ENCODE data around the gene CRB1. TPM values are rescaled to one million over a fixed set of nuclear protein-coding genes. Genes with fewer than 3 reads are reported as not detected.

Gene CRB1
- total RNA-seq, 3 donors from 2014 or later, result 0.33 to 1.0 (median 0.48) TPM

DNA sequence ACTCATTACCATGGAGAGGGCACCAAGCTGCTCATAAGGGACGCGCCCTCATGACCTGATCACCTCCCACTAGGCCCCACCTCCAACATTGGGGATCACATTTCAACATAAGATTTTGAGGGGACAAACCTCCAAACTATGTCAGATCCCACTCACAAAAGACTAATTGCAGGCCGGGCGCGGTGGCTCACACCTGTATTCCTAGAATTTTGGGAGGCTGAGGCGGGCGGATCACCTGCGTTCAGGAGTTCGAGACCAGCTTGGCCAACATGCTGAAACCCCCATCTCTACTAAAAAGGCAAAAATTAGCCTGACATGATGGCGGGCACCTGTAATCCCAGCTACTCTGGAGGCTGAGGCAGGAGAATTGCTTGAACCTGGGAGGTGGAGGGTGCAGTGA is 228.7 kb downstream of the CRB1 start:
- H3K27me3 ChIP-seq, result no peaks in the 10 kb centered on the region
- H3K9me3 ChIP-seq, result no peaks in the 10 kb centered on the region
- no peaks in the 10 kb centered on the region for H3K4me1 ChIP-seq
- no peak for DNase-seq (ENCODE audit: low spot score in 2 of 2)
- intact Hi-C loops (cut with DNase I; ENCODE audit: low total_unique reads), result no loop called here
- TF ChIP-seq POLR2A (IDR thresholded peaks at IDR 0.05), result no peak
- TF ChIP-seq POLR2AphosphoS5 (IDR thresholded peaks at IDR 0.05), result no peak
- TF ChIP-seq, protein P1, sequence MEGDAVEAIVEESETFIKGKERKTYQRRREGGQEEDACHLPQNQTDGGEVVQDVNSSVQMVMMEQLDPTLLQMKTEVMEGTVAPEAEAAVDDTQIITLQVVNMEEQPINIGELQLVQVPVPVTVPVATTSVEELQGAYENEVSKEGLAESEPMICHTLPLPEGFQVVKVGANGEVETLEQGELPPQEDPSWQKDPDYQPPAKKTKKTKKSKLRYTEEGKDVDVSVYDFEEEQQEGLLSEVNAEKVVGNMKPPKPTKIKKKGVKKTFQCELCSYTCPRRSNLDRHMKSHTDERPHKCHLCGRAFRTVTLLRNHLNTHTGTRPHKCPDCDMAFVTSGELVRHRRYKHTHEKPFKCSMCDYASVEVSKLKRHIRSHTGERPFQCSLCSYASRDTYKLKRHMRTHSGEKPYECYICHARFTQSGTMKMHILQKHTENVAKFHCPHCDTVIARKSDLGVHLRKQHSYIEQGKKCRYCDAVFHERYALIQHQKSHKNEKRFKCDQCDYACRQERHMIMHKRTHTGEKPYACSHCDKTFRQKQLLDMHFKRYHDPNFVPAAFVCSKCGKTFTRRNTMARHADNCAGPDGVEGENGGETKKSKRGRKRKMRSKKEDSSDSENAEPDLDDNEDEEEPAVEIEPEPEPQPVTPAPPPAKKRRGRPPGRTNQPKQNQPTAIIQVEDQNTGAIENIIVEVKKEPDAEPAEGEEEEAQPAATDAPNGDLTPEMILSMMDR (IDR thresholded peaks at IDR 0.05), result no peak
- no peak overlapping the region for H3K27ac ChIP-seq
- H3K4me3 ChIP-seq, result no peak overlapping the region
- H3K36me3 ChIP-seq, result no peaks in the 10 kb centered on the region

DNA sequence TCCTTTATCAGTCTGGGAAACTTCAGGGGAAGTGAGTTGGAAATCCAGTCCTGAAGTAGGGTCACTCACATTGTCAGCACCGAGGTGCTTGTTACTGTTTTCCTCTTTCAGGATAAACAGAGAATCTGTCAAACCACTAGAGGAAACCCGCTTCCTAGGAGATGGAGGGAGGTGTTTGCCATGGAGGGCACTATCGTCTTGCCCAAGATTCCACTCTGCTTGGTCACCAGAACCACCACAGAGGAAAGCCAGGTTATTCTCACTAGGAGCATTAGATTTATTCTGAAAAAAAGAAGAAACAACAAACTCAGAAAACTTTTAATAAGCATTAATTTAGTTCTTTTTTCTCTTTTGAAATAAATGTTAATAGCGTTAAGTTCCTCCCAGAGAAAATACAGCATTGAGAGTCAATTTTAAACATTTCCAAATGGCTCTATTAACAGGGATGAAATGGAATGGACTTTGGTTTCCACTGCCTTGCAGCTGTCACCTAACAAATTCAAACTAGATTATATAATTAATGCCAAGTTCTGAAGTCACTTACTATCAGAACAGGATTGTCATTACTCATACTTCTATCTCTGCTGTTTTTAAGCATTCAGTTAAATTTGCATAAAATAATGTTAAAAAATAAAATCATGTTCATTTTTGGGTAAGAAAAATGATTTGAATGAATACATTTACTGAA is 242.8 kb downstream of the CRB1 start:
- Histone ChIP-seq H3K27me3 (no peaks in the 10 kb centered on the region), H3K4me3 (no peak overlapping the region), H3K27ac (no peak overlapping the region), H3K4me1 (no peaks in the 10 kb centered on the region), H3K36me3 (no peaks in the 10 kb centered on the region), H3K9me3 (no peaks in the 10 kb centered on the region)
- no peak for TF ChIP-seq POLR2A (IDR thresholded peaks at IDR 0.05)
- TF ChIP-seq POLR2AphosphoS5 (IDR thresholded peaks at IDR 0.05), result no peak
- TF ChIP-seq, protein P1 (IDR thresholded peaks at IDR 0.05), result no peak
- intact Hi-C loops (cut with DNase I; ENCODE audit: low total_unique reads), result no loop called here
- no peak for DNase-seq (ENCODE audit: low spot score in 2 of 2)

DNA sequence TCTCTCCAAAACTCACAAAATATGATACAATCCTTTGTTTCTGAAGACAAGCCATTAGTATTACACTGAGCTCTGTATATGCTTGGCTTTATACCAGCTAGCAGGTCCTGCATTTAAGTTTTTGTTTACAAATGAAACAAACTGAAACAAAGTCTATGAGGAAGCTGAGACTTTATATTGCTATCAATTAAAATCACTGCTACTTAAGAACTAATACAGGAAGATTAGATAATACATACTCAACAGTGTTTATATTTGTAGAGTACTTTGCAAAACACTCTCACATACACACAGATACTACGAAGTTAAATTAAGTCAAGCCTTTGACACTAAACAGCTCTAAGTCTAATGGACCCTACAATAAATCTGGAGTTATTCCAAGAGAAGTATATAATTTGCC is 247.4 kb downstream of the CRB1 start:
- no peak for TF ChIP-seq POLR2AphosphoS5 (IDR thresholded peaks at IDR 0.05)
- TF ChIP-seq, protein P1 (IDR thresholded peaks at IDR 0.05), result no peak
- no peak for DNase-seq (ENCODE audit: low spot score in 2 of 2)

DNA sequence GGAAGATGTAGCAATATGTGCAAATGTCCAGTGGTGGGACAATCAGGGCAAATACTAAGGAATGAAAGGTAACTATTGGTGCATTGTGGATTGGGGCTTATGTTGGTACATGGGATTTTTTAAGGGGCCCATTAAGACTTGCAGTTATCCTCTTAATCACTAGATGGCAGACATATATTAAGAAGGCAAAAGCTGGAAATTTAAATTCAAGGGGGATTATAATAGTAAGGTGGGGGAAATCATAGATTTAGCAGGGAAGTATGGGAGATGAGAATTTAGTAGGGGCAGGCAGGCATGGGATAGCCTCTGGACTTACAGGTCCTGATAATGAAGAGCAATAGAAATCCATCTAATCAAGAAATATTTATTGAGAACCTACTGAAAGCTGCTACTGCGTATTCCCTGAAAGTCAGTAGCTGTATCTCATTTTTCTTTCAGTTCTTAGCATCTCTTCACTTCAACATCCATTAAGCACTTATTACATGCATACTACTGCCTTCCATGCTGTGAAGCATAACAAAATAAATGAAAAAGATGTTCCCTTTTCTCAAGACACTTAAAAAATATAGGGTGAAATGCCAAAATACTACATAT is 251.8 kb downstream of the CRB1 start:
- no peak overlapping the region for H3K27ac ChIP-seq
- intact Hi-C loops (cut with DNase I; ENCODE audit: low total_unique reads), result no loop called here

More for the DNA sequence above, 247.4 kb downstream of the CRB1 start:
- H3K27ac ChIP-seq, result no peak overlapping the region
- H3K4me1 ChIP-seq, result no peaks in the 10 kb centered on the region
- H3K9me3 ChIP-seq, result no peaks in the 10 kb centered on the region
- H3K36me3 ChIP-seq, result no peaks in the 10 kb centered on the region
- no peak overlapping the region for H3K4me3 ChIP-seq
- intact Hi-C loops (cut with DNase I; ENCODE audit: low total_unique reads), result no loop called here
- no peaks in the 10 kb centered on the region for H3K27me3 ChIP-seq

More for the DNA sequence above, 251.8 kb downstream of the CRB1 start:
- H3K27me3 ChIP-seq, result no peaks in the 10 kb centered on the region
- H3K9me3 ChIP-seq, result no peaks in the 10 kb centered on the region
- no peaks in the 10 kb centered on the region for H3K4me1 ChIP-seq
- no peak for DNase-seq (ENCODE audit: low spot score in 2 of 2)
- no peak overlapping the region for H3K4me3 ChIP-seq
- H3K36me3 ChIP-seq, result no peaks in the 10 kb centered on the region
- TF ChIP-seq, protein P1 (IDR thresholded peaks at IDR 0.05), result peak in 1 of 3 donors; percentile 17
- no peak for TF ChIP-seq POLR2AphosphoS5 (IDR thresholded peaks at IDR 0.05)

Data from breast epithelium (tissue), 4 donors.